ENCODE results near the gene GRIA3.

Gene GRIA3

DNA sequence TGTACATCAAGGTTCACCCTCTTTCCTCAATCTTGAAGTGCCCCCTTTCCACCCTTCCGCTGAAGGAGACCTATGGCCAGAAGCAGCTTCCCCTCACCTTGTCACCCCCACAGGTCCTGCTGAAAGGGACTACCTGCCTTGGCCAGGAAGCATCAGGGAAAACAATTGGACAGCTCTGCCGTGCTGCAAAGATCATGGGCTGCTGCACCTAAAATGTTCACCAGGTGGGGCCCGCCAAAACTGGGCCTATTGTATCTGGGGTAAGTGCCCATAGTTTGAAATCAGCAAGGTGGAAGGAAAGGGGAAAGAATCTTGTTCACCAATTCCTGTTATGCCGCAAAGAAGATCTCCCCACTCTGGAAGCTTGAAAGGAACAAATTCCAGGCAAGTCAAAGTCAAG, 18.4 kb downstream of the GRIA3 start:
- TF ChIP-seq, protein P1, sequence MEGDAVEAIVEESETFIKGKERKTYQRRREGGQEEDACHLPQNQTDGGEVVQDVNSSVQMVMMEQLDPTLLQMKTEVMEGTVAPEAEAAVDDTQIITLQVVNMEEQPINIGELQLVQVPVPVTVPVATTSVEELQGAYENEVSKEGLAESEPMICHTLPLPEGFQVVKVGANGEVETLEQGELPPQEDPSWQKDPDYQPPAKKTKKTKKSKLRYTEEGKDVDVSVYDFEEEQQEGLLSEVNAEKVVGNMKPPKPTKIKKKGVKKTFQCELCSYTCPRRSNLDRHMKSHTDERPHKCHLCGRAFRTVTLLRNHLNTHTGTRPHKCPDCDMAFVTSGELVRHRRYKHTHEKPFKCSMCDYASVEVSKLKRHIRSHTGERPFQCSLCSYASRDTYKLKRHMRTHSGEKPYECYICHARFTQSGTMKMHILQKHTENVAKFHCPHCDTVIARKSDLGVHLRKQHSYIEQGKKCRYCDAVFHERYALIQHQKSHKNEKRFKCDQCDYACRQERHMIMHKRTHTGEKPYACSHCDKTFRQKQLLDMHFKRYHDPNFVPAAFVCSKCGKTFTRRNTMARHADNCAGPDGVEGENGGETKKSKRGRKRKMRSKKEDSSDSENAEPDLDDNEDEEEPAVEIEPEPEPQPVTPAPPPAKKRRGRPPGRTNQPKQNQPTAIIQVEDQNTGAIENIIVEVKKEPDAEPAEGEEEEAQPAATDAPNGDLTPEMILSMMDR (IDR thresholded peaks at IDR 0.05; ENCODE audit: borderline replicate concordance, extremely low read depth, low read length, poor library complexity, severe bottlenecking) = no peak
- TF ChIP-seq EZH2 (IDR thresholded peaks at IDR 0.05; ENCODE audit: borderline replicate concordance, low read depth, low read length, severe bottlenecking) = no peak
- DNase-seq (no peak), ATAC-seq (ENCODE audit: insufficient read depth, low read depth) (no peak)
- Histone ChIP-seq H3K36me3 (ENCODE audit: insufficient read depth, low read length) (no peaks in the 10 kb centered on the region), H3K4me1 (ENCODE audit: insufficient read depth, low read length) (no peaks in the 10 kb centered on the region), H2AFZ (ENCODE audit: low read depth, low read length) (no peak overlapping the region), H3K9me3 (ENCODE audit: insufficient read depth, low read length, severe bottlenecking) (no peaks in the 10 kb centered on the region), H3K4me3 (ENCODE audit: low read depth in 1 of 2, low read length in 2 of 2) (no peak overlapping the region), H3K4me2 (ENCODE audit: insufficient read depth, low read length) (no peak overlapping the region), H3K27me3 (ENCODE audit: insufficient read depth, low read length, poor library complexity) (no peaks in the 10 kb centered on the region), H3K9ac (ENCODE audit: low read depth, low read length) (no peak overlapping the region), H3K79me2 (ENCODE audit: insufficient read depth, low read length) (no peaks in the 10 kb centered on the region), H4K20me1 (ENCODE audit: insufficient read depth, low read length) (no peaks in the 10 kb centered on the region), H3K27ac (ENCODE audit: low read length) (no peak overlapping the region)

DNA sequence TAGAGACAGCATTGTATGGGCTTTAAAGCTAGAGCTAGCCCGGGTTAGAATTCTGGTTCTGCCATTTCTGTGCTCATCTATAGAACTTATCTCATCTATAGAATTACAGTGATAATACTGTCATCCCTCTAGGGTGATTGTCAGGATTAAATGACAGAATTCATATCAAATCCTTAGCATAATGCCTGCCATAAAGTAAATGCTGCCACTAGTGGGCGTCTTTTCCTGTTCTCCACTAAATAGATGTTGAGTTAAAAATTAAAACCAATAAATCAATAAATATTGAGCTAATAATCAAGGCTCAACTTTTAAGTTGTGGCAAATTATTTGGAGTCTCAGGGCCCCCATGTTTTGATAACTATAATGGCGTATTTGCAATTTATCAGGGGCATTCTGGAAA, 19.7 kb downstream of the GRIA3 start:
- no peak overlapping the region for H3K4me3 ChIP-seq (ENCODE audit: low read depth in 1 of 2, low read length in 2 of 2)
- no peaks in the 10 kb centered on the region for H3K9me3 ChIP-seq (ENCODE audit: insufficient read depth, low read length, severe bottlenecking)
- H3K9ac ChIP-seq (ENCODE audit: low read depth, low read length) = no peak overlapping the region
- DNase-seq (no peak), ATAC-seq (ENCODE audit: insufficient read depth, low read depth) (no peak)
- no peak overlapping the region for H3K4me2 ChIP-seq (ENCODE audit: insufficient read depth, low read length)
- H3K27me3 ChIP-seq (ENCODE audit: insufficient read depth, low read length, poor library complexity) = no peaks in the 10 kb centered on the region
- no peak overlapping the region for H2AFZ ChIP-seq (ENCODE audit: low read depth, low read length)
- H3K36me3 ChIP-seq (ENCODE audit: insufficient read depth, low read length) = no peaks in the 10 kb centered on the region
- H3K27ac ChIP-seq (ENCODE audit: low read length) = no peak overlapping the region
- TF ChIP-seq, protein P1 (IDR thresholded peaks at IDR 0.05; ENCODE audit: borderline replicate concordance, extremely low read depth, low read length, poor library complexity, severe bottlenecking) = no peak
- TF ChIP-seq EZH2 (IDR thresholded peaks at IDR 0.05; ENCODE audit: borderline replicate concordance, low read depth, low read length, severe bottlenecking) = no peak
- no peaks in the 10 kb centered on the region for H3K4me1 ChIP-seq (ENCODE audit: insufficient read depth, low read length)
- no peaks in the 10 kb centered on the region for H3K79me2 ChIP-seq (ENCODE audit: insufficient read depth, low read length)
- H4K20me1 ChIP-seq (ENCODE audit: insufficient read depth, low read length) = no peaks in the 10 kb centered on the region

DNA sequence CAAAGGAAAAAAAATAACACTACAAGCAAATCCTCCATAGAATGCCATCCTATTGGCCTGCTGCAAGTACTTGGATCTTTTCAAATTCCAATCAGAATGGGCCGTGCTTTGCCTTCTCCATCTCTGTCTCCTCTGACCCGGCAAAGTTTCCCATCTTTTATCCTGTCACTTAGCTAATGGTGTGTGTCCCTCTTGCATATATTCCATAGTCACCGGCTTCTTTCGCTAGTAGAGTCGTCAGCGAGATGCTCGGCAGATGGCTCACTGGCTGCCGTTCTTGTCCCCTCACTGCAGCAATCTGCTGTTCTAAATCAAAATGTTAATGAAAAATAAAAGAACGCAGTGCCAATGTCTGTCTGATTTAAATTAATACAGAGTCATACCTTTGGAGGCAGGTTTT, 22.1 kb downstream of the GRIA3 start:
- Histone ChIP-seq H3K27me3 (ENCODE audit: insufficient read depth, low read length, poor library complexity) (no peaks in the 10 kb centered on the region), H3K36me3 (ENCODE audit: insufficient read depth, low read length) (no peaks in the 10 kb centered on the region), H3K4me1 (ENCODE audit: insufficient read depth, low read length) (no peaks in the 10 kb centered on the region), H3K9me3 (ENCODE audit: insufficient read depth, low read length, severe bottlenecking) (no peaks in the 10 kb centered on the region), H3K9ac (ENCODE audit: low read depth, low read length) (no peak overlapping the region), H4K20me1 (ENCODE audit: insufficient read depth, low read length) (no peaks in the 10 kb centered on the region), H3K4me3 (ENCODE audit: low read depth in 1 of 2, low read length in 2 of 2) (no peak overlapping the region), H3K27ac (ENCODE audit: low read length) (no peak overlapping the region), H3K4me2 (ENCODE audit: insufficient read depth, low read length) (no peak overlapping the region), H2AFZ (ENCODE audit: low read depth, low read length) (no peak overlapping the region), H3K79me2 (ENCODE audit: insufficient read depth, low read length) (no peaks in the 10 kb centered on the region)
- TF ChIP-seq, protein P1 (IDR thresholded peaks at IDR 0.05; ENCODE audit: borderline replicate concordance, extremely low read depth, low read length, poor library complexity, severe bottlenecking) = no peak
- TF ChIP-seq EZH2 (IDR thresholded peaks at IDR 0.05; ENCODE audit: borderline replicate concordance, low read depth, low read length, severe bottlenecking) = no peak
- ATAC-seq (ENCODE audit: insufficient read depth, low read depth) (no peak), DNase-seq (no peak)

DNA sequence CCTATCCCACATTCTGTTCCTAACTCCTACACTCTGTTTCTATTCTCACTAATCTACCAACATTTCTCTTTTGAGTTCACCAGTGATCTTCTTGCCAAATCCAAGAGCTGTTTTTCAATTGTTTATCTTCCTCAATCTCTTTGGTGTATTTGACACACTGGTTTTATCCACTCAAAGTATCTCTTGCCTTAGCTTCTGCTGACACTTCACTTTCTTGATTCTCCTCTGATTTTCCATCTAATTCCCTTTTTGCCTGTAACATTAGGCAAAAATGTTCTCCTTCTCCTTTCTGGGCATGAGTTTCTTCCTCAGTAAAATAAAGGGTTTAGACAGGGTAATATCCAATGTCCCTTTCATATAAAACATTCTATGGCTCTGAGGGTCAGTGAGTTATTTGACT, 26.2 kb downstream of the GRIA3 start:
- TF ChIP-seq EZH2 (IDR thresholded peaks at IDR 0.05; ENCODE audit: borderline replicate concordance, low read depth, low read length, severe bottlenecking) = no peak
- TF ChIP-seq, protein P1 (IDR thresholded peaks at IDR 0.05; ENCODE audit: borderline replicate concordance, extremely low read depth, low read length, poor library complexity, severe bottlenecking) = no peak
- Histone ChIP-seq H3K27me3 (ENCODE audit: insufficient read depth, low read length, poor library complexity) (no peaks in the 10 kb centered on the region), H3K27ac (ENCODE audit: low read length) (no peak overlapping the region), H3K4me1 (ENCODE audit: insufficient read depth, low read length) (no peaks in the 10 kb centered on the region), H3K4me3 (ENCODE audit: low read depth in 1 of 2, low read length in 2 of 2) (no peak overlapping the region), H3K4me2 (ENCODE audit: insufficient read depth, low read length) (no peak overlapping the region), H3K79me2 (ENCODE audit: insufficient read depth, low read length) (no peaks in the 10 kb centered on the region), H3K9me3 (ENCODE audit: insufficient read depth, low read length, severe bottlenecking) (no peaks in the 10 kb centered on the region), H4K20me1 (ENCODE audit: insufficient read depth, low read length) (no peaks in the 10 kb centered on the region), H2AFZ (ENCODE audit: low read depth, low read length) (no peak overlapping the region), H3K9ac (ENCODE audit: low read depth, low read length) (no peak overlapping the region), H3K36me3 (ENCODE audit: insufficient read depth, low read length) (no peaks in the 10 kb centered on the region)
- DNase-seq (no peak), ATAC-seq (ENCODE audit: insufficient read depth, low read depth) (no peak)

All from DND-41 (cell line).